Measurements from ENCODE around the gene MNAT1. TPM values are rescaled to one million over a fixed set of nuclear protein-coding genes. Genes with fewer than 3 reads are reported as not detected.

MNAT1 gene
- polyA plus RNA-seq, 1 of the 3 experiments (the other 2 are of a cell fraction): 38.9 TPM

DNA sequence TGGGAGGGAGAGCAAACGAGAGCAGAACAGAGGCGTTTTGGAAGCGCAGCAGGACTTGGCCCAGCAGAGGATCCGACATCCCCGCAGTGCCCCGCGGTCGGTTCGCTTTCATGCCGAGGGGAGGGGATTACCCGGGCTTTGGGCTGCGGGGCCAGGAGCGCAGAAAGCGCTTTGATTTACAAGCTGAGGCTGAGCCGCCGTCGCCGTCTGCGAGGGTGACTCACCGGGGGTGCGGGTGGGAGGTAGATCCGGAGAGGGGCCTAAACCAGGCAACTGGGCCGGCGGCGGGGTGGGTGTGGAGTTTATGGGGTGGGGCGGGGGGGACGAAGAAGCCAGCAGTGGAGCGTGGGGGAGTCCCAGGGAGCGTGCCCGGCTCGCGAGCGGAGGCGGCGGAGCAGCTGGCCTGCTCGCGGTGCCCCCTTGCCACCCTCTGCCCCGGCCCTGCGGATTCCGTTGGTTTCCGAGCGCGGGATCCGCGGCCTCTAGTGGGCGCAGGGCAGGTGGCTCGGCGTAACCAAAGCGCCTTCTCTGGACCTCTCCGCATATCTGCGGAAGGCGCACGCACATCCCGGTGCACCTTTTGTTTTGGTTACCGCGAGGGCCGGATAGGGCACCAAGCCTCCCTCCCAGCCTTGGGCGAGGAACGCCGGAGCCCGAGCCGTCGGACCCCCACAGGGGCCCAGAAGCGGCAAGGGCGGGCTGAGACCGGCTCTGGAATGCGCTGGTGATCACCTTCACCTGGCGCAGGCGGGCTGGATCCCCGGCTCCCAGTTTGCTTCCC is 13.0 kb upstream of the MNAT1 start (continued):
- TF ChIP-seq, protein P1, sequence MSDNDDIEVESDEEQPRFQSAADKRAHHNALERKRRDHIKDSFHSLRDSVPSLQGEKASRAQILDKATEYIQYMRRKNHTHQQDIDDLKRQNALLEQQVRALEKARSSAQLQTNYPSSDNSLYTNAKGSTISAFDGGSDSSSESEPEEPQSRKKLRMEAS (IDR thresholded peaks at IDR 0.05; ENCODE audit: low read depth): no peak
- peak; percentile 74 for TF ChIP-seq FOSL2 (IDR thresholded peaks at IDR 0.05; ENCODE audit: borderline replicate concordance, low read depth)
- no peak for TF ChIP-seq RFX5 (IDR thresholded peaks at IDR 0.05; ENCODE audit: low read length)
- TF ChIP-seq, protein P2, sequence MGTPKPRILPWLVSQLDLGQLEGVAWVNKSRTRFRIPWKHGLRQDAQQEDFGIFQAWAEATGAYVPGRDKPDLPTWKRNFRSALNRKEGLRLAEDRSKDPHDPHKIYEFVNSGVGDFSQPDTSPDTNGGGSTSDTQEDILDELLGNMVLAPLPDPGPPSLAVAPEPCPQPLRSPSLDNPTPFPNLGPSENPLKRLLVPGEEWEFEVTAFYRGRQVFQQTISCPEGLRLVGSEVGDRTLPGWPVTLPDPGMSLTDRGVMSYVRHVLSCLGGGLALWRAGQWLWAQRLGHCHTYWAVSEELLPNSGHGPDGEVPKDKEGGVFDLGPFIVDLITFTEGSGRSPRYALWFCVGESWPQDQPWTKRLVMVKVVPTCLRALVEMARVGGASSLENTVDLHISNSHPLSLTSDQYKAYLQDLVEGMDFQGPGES (IDR thresholded peaks at IDR 0.05; ENCODE audit: low read depth, low read length): no peak

DNA sequence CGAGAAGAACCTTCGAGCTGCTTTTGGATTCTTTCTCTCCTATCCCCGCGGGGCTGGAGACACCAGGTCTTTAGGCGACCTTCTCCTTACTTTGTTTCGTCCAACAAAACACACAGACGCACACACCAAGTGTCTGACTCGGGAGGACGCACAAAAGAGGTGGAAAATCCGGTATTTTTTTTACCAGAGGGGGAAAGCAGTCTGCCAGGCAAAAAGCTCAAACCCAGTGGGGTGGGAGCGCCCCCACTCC is 12.5 kb upstream of the MNAT1 start:
- H3K9me2 ChIP-seq: no peaks in the 10 kb centered on the region
- 7% methylated on average over 11 of the region's 11 CpGs for WGBS (ENCODE audit: low lambda C conversion rate)
- peak overlapping the region; percentile 39 to 89; a peak in 3 of 4 replicates for H3K27ac ChIP-seq (ENCODE audit: low read depth in 2 of 2, low read length in 1 of 2)
- H3K4me2 ChIP-seq: peak overlapping the region; percentile 96
- peak overlapping the region; percentile 11; the same call in 1 of the 2 replicates for H2AFZ ChIP-seq (ENCODE audit: low read depth)
- H3K4me1 ChIP-seq (ENCODE audit: control insufficient read depth in 1 of 2, insufficient read depth in 2 of 2, low read depth in 1 of 2, low read length in 1 of 2): peaks cover 13 to 15% of the 10 kb centered on the region in 2 experiments; a peak in 3 of 4 replicates
- peaks cover 20% of the 10 kb centered on the region for H3F3A ChIP-seq (replicated peaks; ENCODE audit: insufficient read depth)
- ChIA-PET POLR2A (no interaction called here), CTCF (interaction anchor here (1.2 to 1.4 kb wide), 4 partner anchors 16 to 97 kb away, joined by 3 to 5 read pairs (median 4); no protein-coding TSS in a partner anchor)
- H3K4me3 ChIP-seq (ENCODE audit: low read depth in 2 of 2, low read length in 1 of 2): peak overlapping the region; percentile 82 to 95
- DNase-seq: no peak
- no peaks in the 10 kb centered on the region for H3K27me3 ChIP-seq (ENCODE audit: insufficient read depth)
- 0 out of 2 replicates have a peak, but pooled peaks have one; percentile 9 for TF ChIP-seq TAF1 (IDR thresholded peaks at IDR 0.05; ENCODE audit: borderline replicate concordance, low read depth, low read length)
- TF ChIP-seq, protein P3, sequence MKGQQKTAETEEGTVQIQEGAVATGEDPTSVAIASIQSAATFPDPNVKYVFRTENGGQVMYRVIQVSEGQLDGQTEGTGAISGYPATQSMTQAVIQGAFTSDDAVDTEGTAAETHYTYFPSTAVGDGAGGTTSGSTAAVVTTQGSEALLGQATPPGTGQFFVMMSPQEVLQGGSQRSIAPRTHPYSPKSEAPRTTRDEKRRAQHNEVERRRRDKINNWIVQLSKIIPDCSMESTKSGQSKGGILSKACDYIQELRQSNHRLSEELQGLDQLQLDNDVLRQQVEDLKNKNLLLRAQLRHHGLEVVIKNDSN (IDR thresholded peaks at IDR 0.05; ENCODE audit: borderline replicate concordance, low read depth): no peak
- TF ChIP-seq SMC3 (IDR thresholded peaks at IDR 0.05; ENCODE audit: low read depth, low read length): no peak
- TF ChIP-seq NFIC (IDR thresholded peaks at IDR 0.05; ENCODE audit: borderline replicate concordance): no peak
- TF ChIP-seq, protein P4, sequence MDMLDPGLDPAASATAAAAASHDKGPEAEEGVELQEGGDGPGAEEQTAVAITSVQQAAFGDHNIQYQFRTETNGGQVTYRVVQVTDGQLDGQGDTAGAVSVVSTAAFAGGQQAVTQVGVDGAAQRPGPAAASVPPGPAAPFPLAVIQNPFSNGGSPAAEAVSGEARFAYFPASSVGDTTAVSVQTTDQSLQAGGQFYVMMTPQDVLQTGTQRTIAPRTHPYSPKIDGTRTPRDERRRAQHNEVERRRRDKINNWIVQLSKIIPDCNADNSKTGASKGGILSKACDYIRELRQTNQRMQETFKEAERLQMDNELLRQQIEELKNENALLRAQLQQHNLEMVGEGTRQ (IDR thresholded peaks at IDR 0.05; ENCODE audit: borderline replicate concordance, low read depth, low read length): no peak
- TF ChIP-seq, protein P5, sequence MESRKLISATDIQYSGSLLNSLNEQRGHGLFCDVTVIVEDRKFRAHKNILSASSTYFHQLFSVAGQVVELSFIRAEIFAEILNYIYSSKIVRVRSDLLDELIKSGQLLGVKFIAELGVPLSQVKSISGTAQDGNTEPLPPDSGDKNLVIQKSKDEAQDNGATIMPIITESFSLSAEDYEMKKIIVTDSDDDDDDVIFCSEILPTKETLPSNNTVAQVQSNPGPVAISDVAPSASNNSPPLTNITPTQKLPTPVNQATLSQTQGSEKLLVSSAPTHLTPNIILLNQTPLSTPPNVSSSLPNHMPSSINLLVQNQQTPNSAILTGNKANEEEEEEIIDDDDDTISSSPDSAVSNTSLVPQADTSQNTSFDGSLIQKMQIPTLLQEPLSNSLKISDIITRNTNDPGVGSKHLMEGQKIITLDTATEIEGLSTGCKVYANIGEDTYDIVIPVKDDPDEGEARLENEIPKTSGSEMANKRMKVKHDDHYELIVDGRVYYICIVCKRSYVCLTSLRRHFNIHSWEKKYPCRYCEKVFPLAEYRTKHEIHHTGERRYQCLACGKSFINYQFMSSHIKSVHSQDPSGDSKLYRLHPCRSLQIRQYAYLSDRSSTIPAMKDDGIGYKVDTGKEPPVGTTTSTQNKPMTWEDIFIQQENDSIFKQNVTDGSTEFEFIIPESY (IDR thresholded peaks at IDR 0.05; ENCODE audit: borderline replicate concordance, low read depth): no peak
- no peak for TF ChIP-seq JUND (IDR thresholded peaks at IDR 0.05)
- H4K20me1 ChIP-seq (ENCODE audit: insufficient read depth): peaks cover 22% of the 10 kb centered on the region; the same call in 1 of the 2 replicates
- H3K79me2 ChIP-seq (ENCODE audit: insufficient read depth): peaks cover 69% of the 10 kb centered on the region
- no peaks in the 10 kb centered on the region for H3K9me3 ChIP-seq
- H3K9ac ChIP-seq: peak overlapping the region; percentile 89
- peaks cover 24 to 28% of the 10 kb centered on the region in 2 experiments for H3K36me3 ChIP-seq (replicated peaks in 1 of 2; ENCODE audit: control insufficient read depth in 1 of 2, insufficient read depth in 2 of 2, low read length in 1 of 2)
